H9 (cell line): ENCODE data around the gene ALX3. TPM values are rescaled to one million over a fixed set of nuclear protein-coding genes. Genes with fewer than 3 reads are reported as not detected.

ENCODE experiments used
- DNase-seq: peaks from one replicate; pipeline ENCODE4 v3.0.0-alpha.2; 2017
- H2AFZ ChIP-seq: one replicate; pipeline ENCODE4 v1.6.1; 2013; ENCODE audit warnings: mild to moderate bottlenecking, low read length, control low read depth, moderate library complexity
- H2AK5ac ChIP-seq: 2 replicates; pipeline ENCODE4 v1.6.1; 2013; ENCODE audit warnings: low read length, control low read depth, mixed read lengths; ENCODE audit not compliant: insufficient read length
- H2BK120ac ChIP-seq: one replicate; pipeline ENCODE4 v1.6.1; 2013; ENCODE audit warnings: low read depth, mild to moderate bottlenecking, low read length, control low read depth, inconsistent platforms; ENCODE audit not compliant: poor library complexity, severe bottlenecking
- H2BK12ac ChIP-seq: 2 replicates; pipeline ENCODE4 v1.6.1; 2013; ENCODE audit warnings: low read length, control low read depth, mixed read lengths, low read depth; ENCODE audit not compliant: insufficient read length
- H2BK15ac ChIP-seq: 2 replicates; pipeline ENCODE4 v1.6.1; 2013; ENCODE audit warnings: low read depth, low read length, control low read depth
- H2BK20ac ChIP-seq: one replicate; pipeline ENCODE4 v1.6.1; 2013; ENCODE audit warnings: low read depth, mild to moderate bottlenecking, low read length, control low read depth, inconsistent platforms; ENCODE audit not compliant: poor library complexity, severe bottlenecking
- H2BK5ac ChIP-seq: 2 replicates; pipeline ENCODE4 v1.6.1; 2013; ENCODE audit warnings: low read length, control low read depth, mixed read lengths; ENCODE audit not compliant: insufficient read length
- H3K14ac ChIP-seq: 2 replicates; pipeline ENCODE4 v1.6.1; 2013; ENCODE audit warnings: low read length, control low read depth; ENCODE audit not compliant: insufficient read depth
- H3K18ac ChIP-seq: 2 replicates; pipeline ENCODE4 v1.6.1; 2013; ENCODE audit warnings: low read depth, mild to moderate bottlenecking, mixed read lengths, low read length, control low read depth; ENCODE audit not compliant: insufficient read length
- H3K23ac ChIP-seq: 2 replicates; pipeline ENCODE4 v1.6.1; 2013; ENCODE audit warnings: low read length, control low read depth, mixed read lengths, low read depth; ENCODE audit not compliant: insufficient read length
- H3K23me2 ChIP-seq: 2 replicates; pipeline ENCODE4 v1.6.1; 2013; ENCODE audit warnings: low read depth, mild to moderate bottlenecking, mixed read lengths, low read length, control low read depth; ENCODE audit not compliant: insufficient read length, poor library complexity, severe bottlenecking
- H3K27ac ChIP-seq: 2 replicates; pipeline ENCODE4 v1.5.1; 2013; ENCODE audit warnings: low read length, control low read depth, mixed read lengths, low read depth; ENCODE audit not compliant: insufficient read length
- H3K27me3 ChIP-seq: 2 replicates; pipeline ENCODE4 v1.6.1; 2013; ENCODE audit warnings: low read length, control low read depth, inconsistent platforms; ENCODE audit not compliant: insufficient read depth
- H3K4ac ChIP-seq: 2 replicates; pipeline ENCODE4 v1.6.1; 2013; ENCODE audit warnings: low read depth, mild to moderate bottlenecking, control low read depth, inconsistent platforms, low read length, moderate library complexity
- H3K4me1 ChIP-seq: 2 replicates; pipeline ENCODE4 v1.6.1; 2013; ENCODE audit warnings: low read length, control low read depth, inconsistent platforms; ENCODE audit not compliant: insufficient read depth
- H3K4me2 ChIP-seq: 2 replicates; pipeline ENCODE4 v1.6.1; 2013; ENCODE audit warnings: low read length, control low read depth, mixed read lengths; ENCODE audit not compliant: insufficient read length, insufficient read depth
- H3K56ac ChIP-seq: 2 replicates; pipeline ENCODE4 v1.6.1; 2013; ENCODE audit warnings: low read depth, mild to moderate bottlenecking, mixed read lengths, low read length, control low read depth; ENCODE audit not compliant: insufficient read length
- H3K79me1 ChIP-seq: 2 replicates; pipeline ENCODE4 v1.6.1; 2013; ENCODE audit warnings: low read depth, mild to moderate bottlenecking, moderate library complexity, low read length, control low read depth, inconsistent platforms; ENCODE audit not compliant: insufficient read depth, poor library complexity, severe bottlenecking
- H3K79me2 ChIP-seq: 2 replicates; pipeline ENCODE4 v1.6.1; 2013; ENCODE audit warnings: low read length, control low read depth, inconsistent platforms; ENCODE audit not compliant: insufficient read depth
- H3K9ac ChIP-seq: 2 replicates; pipeline ENCODE4 v1.6.1; 2013; ENCODE audit warnings: low read length, control low read depth, mixed read lengths; ENCODE audit not compliant: insufficient read length; ENCODE audit errors: extremely low read depth
- H3K9me3 ChIP-seq: one replicate; pipeline ENCODE4 v1.6.1; 2013; ENCODE audit warnings: low read depth, low read length, inconsistent platforms; ENCODE audit not compliant: control insufficient read depth
- H3T11ph ChIP-seq: one replicate; pipeline ENCODE4 v1.6.1; 2013; ENCODE audit warnings: mild to moderate bottlenecking, low read length, control low read depth, inconsistent platforms
- H4K20me1 ChIP-seq: one replicate; pipeline ENCODE4 v1.6.1; 2013; ENCODE audit not compliant: control insufficient read depth, insufficient read length, insufficient read depth
- H4K5ac ChIP-seq: 2 replicates; pipeline ENCODE4 v1.6.1; 2013; ENCODE audit warnings: low read depth, mild to moderate bottlenecking, mixed read lengths, low read length, control low read depth; ENCODE audit not compliant: insufficient read length
- H4K8ac ChIP-seq: replicated peaks from 2 replicates; pipeline ENCODE4 v1.6.1; 2013; ENCODE audit warnings: low read length, control low read depth, mixed read lengths, low read depth; ENCODE audit not compliant: insufficient read length
- H4K91ac ChIP-seq: 2 replicates; pipeline ENCODE4 v1.6.1; 2013; ENCODE audit warnings: low read depth, mild to moderate bottlenecking, moderate library complexity, mixed read lengths, low read length, control low read depth; ENCODE audit not compliant: insufficient read length
- H3K27ac Mint-ChIP-seq, 3 experiments: 2 replicates in 2 of 3; 3 replicates in 1 of 3; pipeline ENCODE4 v1.8.0; 2020 to 2021; ENCODE audit warnings: mixed read lengths in 3 of 3, mild to moderate bottlenecking in 1 of 3, moderate library complexity in 1 of 3
- H3K27me3 Mint-ChIP-seq: 2 replicates; pipeline ENCODE4 v1.8.0; 2021; ENCODE audit warnings: low read depth, mild to moderate bottlenecking, moderate library complexity, mixed read lengths
- H3K36me3 Mint-ChIP-seq, 3 experiments: 2 replicates in 2 of 3; 3 replicates in 1 of 3; pipeline ENCODE4 v1.8.0; 2020 to 2021; ENCODE audit warnings: low read depth in 3 of 3, mixed read lengths in 3 of 3; ENCODE audit not compliant: insufficient read depth in 1 of 3
- H3K4me1 Mint-ChIP-seq, 2 experiments: 2 replicates each; pipeline ENCODE4 v1.8.0; 2020; ENCODE audit warnings: mixed read lengths in 2 of 2
- H3K4me3 Mint-ChIP-seq, 2 experiments: 2 replicates in 1 of 2; 3 replicates in 1 of 2; pipeline ENCODE4 v1.8.0; 2020 to 2021; ENCODE audit warnings: mild to moderate bottlenecking in 2 of 2, mixed read lengths in 2 of 2, moderate library complexity in 1 of 2
- H3K9me3 Mint-ChIP-seq, 2 experiments: 2 replicates in 1 of 2; 3 replicates in 1 of 2; pipeline ENCODE4 v1.8.0; 2020; ENCODE audit warnings: mild to moderate bottlenecking in 2 of 2, mixed read lengths in 2 of 2, moderate library complexity in 1 of 2
- WGBS: extraction: QIAGEN DNeasy Blood & Tissue Kit; methylation state at CpG from one replicate; pipeline ENCODE4 v1.1.7; 2013; ENCODE audit warnings: missing lambda C conversion rate, low lambda C conversion rate, mixed read lengths; ENCODE audit not compliant: insufficient read length; ENCODE audit errors: extremely low coverage; 5-methylcytosine and 5-hydroxymethylcytosine counted together
- total RNA-seq: library from RNA; stranded (reverse); gene quantifications from 2 replicates; pipeline ENCODE4 v1.2.1, GENCODE V29; 2021
- TF ChIP-seq, protein P1 (sequence below): fragments of 200-600 bp; sonication (generic); conservative IDR thresholded peaks from 3 replicates; pipeline ENCODE4 v1.8.0; 2021; ENCODE audit warnings: antibody characterized with exemption, mild to moderate bottlenecking

The ALX3 gene
- total RNA-seq, 1 experiment from 2014 or later: not detected

DNA sequence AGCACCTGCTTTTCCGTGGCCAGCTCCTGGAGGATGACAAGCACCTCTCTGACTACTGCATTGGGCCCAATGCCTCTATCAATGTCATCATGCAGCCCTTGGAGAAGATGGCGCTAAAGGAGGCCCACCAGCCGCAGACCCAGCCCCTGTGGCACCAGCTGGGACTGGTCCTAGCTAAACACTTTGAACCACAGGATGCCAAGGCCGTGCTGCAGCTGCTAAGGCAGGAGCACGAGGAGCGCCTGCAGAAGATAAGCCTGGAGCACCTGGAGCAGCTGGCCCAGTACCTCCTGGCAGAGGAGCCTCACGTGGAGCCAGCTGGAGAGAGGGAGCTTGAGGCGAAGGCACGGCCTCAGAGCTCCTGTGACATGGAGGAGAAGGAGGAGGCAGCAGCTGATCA, 42.2 kb upstream of the ALX3 start:
- Histone ChIP-seq H3K18ac (no peak overlapping the region), H4K5ac (no peak overlapping the region), H4K20me1 (no peaks in the 10 kb centered on the region), H2BK12ac (no peak overlapping the region), H2AK5ac (no peak overlapping the region), H3K9me3 (no peaks in the 10 kb centered on the region), H2BK15ac (no peak overlapping the region), H4K8ac (no peak overlapping the region), H4K91ac (no peak overlapping the region), H3K27me3 (no peaks in the 10 kb centered on the region), H3K79me1 (no peaks in the 10 kb centered on the region), H3T11ph (no peak overlapping the region), H2AFZ (no peak overlapping the region), H3K4me1 (no peaks in the 10 kb centered on the region), H3K4me2 (no peak overlapping the region), H3K23me2 (no peaks in the 10 kb centered on the region), H3K79me2 (no peaks in the 10 kb centered on the region), H3K23ac (no peak overlapping the region), H3K56ac (no peak overlapping the region), H3K9ac (no peak overlapping the region), H2BK120ac (no peak overlapping the region), H2BK5ac (no peak overlapping the region), H3K4ac (no peak overlapping the region), H3K14ac (peak overlapping the region; percentile 29; the same call in 1 of the 2 replicates), H2BK20ac (no peak overlapping the region), H3K27ac (no peak overlapping the region)
- no peak overlapping the region for H3K27ac Mint-ChIP-seq
- H3K9me3 Mint-ChIP-seq: no peaks in the 10 kb centered on the region
- TF ChIP-seq, protein P1, sequence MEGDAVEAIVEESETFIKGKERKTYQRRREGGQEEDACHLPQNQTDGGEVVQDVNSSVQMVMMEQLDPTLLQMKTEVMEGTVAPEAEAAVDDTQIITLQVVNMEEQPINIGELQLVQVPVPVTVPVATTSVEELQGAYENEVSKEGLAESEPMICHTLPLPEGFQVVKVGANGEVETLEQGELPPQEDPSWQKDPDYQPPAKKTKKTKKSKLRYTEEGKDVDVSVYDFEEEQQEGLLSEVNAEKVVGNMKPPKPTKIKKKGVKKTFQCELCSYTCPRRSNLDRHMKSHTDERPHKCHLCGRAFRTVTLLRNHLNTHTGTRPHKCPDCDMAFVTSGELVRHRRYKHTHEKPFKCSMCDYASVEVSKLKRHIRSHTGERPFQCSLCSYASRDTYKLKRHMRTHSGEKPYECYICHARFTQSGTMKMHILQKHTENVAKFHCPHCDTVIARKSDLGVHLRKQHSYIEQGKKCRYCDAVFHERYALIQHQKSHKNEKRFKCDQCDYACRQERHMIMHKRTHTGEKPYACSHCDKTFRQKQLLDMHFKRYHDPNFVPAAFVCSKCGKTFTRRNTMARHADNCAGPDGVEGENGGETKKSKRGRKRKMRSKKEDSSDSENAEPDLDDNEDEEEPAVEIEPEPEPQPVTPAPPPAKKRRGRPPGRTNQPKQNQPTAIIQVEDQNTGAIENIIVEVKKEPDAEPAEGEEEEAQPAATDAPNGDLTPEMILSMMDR: no peak
- DNase-seq: no peak
- peaks cover 4 to 7% of the 10 kb centered on the region in 2 experiments; a peak in 2 of 4 replicates for H3K4me1 Mint-ChIP-seq
- no peak overlapping the region for H3K4me3 Mint-ChIP-seq
- WGBS: no CpG with 5 or more reads among the region's 9 CpGs
- peaks cover 31% of the 10 kb centered on the region for H3K27me3 Mint-ChIP-seq
- no peaks in the 10 kb centered on the region for H3K36me3 Mint-ChIP-seq
